Bone marrow (tissue), 2 donors: Measurements from ENCODE around the gene VAMP2.
A peak's percentile ranks its signal among the peaks of the same experiment; 100 is the strongest.
"Not testable (repeated sequence)": the region's sequence is repeated elsewhere in the genome, so short reads cannot be mapped to it uniquely, and the experiment has no call there.

ENCODE experiments used
- DNase-seq, 2 donors: peaks; one replicate each; lab custom pipeline; 2025; lab: John Stamatoyannopoulos, UW

VAMP2 gene

DNA sequence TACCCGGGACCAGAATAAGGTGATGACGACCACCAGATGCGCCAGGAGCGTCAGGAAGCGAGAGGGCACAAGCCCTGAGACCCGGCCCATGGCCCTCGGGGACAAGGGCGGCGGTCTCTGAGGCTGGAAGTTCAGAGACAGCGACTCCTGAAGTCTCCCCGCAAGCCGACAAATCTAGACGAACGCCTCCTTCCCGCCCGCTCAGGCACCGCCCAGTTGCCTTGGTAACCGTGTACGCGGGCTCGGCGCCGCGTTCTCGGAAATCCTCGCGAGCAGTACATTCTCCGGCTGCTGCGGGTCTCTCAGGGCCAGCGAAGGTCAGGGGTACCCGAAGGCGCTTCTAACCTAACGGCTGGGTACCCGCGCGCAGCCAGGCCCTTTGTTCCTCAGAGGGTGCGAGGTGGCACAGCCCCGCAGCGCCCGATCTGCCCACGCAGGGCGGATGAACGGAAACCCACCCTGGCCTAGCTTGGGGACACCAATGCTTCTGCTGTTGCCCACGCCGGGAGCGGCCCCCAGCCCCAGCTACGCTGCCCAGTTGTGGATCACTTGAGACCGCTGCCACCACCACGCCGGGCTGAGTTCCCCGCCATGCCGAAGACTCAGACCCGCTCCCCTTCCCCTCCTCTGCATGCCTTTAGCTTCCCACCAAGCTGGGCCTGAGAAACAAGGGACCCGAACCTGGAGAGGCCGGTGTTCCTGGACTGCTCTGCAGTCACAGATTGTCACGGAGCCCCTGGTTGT is 13.6 kb upstream of the VAMP2 start, which contains the start of gene TMEM107:
Gene TMEM107 (minus strand): TSS at position 184 of the 744 bp plus-strand sequence. CDS start 94 bp downstream, at position 90.
- DNase-seq, result peak; percentile 67 to 75

GRCh38 chr17:8175795-8176196 is 13.0 kb upstream of the VAMP2 start:
- DNase-seq, result no peak

DNA sequence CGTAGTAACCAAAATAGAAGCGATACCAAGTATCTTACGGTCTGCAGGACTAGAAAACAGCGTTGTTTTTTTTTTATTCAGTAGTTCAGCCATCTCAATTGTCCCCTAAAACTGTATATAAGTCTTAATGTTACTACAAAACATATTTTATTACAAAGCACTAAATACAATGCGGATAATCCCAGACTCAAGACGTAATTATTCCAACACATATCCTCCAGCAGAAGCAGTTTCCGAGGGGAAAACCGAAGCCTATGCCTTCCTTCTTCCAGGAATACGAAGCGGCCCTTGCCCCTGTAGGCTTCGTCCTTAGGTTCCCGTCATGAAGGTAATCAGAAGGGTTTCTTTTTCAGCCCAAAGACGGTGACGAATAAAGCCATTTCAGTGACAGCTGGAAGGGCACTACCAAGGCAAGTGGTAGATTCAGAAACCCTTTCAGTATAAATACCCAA is 11.1 kb upstream of the VAMP2 start:
- DNase-seq, result no peak

DNA sequence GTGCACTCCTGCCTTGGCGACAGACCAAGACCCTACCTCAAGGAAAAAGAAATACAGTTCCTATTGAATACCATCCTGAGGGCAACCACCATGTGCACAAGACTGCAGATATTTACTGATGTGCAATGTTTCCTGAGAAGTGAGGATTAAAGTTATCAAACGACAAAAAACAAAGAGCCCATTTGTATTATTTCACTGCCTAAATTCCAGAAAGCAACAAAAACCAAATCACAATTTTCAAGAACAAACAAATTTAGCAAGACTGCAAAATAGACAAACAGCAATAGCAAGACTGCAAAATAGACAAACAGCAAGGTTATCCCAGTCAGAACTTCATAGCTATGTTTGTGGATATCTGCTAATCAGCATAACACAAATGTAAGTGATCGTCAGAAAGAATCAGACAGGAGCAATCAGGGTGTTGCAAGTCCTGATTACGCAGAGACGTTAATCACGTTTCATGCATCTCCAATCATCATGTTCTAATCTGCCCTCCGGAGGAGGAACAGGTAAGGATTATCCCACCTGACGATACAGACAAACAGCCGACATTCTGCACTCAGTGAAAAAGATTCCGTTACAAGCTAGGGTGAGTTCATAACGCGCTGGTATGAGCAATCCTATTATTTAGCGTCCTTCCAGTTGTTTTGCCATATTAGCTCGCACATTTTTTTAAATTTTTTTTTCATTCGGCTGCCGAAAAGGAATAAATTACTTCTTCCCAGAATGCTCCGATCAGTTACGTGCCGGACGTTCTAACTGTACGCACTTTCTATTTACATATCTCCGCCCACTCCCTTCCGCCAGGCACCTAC is 10.5 kb upstream of the VAMP2 start:
- DNase-seq, result peak; percentile 55 to 90

GRCh38 chr17:8170186-8170585 is 7.4 kb upstream of the VAMP2 start:
- DNase-seq, result not testable (repeated sequence)

DNA sequence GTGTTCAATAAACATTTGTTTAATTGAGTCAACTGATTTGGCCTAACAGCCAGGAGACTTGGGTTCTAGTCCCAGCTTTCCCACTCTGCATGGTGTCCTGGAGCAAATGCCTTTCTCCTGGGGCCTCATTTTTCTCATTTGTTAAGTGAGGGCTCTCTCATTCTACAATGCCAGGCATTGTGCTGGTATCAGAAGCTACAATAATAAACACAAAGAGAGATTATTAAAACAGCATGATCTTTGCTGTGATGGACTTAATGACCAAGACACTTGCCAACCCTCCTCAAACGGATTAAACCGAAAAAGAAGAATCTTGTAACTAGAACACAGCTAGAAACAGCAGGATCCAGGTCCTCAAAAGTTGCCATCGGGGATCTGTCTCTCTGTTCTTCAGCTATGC is 4.8 kb upstream of the VAMP2 start:
- no peak for DNase-seq

- DNase-seq, result no peak
Observed at GRCh38 chr17:8166731-8167130, 4.0 kb upstream of the VAMP2 start.

DNA sequence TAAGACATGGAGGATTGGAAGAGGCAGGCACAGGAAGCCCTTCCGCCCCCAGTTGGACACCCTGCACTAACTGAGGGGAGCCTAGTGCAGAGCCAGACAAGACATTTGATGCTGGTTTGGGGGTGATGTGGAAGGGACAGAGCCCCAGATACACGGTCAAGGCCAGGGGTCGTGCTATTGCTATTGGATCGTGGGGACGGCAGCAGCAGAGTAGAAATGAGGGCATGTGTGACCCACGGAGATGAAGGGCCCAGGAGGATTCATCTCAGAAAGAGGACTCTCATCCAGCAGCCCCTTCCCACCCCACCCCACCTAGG is 2.0 kb upstream of the VAMP2 start:
- DNase-seq, result no peak

- peak; percentile 25 to 82 for DNase-seq
Observed at GRCh38 chr17:8163978-8164814, 1.4 kb upstream of the VAMP2 start.

GRCh38 chr17:8162997-8163977 is 539 bp upstream of the VAMP2 start:
- DNase-seq, result no peak

DNA sequence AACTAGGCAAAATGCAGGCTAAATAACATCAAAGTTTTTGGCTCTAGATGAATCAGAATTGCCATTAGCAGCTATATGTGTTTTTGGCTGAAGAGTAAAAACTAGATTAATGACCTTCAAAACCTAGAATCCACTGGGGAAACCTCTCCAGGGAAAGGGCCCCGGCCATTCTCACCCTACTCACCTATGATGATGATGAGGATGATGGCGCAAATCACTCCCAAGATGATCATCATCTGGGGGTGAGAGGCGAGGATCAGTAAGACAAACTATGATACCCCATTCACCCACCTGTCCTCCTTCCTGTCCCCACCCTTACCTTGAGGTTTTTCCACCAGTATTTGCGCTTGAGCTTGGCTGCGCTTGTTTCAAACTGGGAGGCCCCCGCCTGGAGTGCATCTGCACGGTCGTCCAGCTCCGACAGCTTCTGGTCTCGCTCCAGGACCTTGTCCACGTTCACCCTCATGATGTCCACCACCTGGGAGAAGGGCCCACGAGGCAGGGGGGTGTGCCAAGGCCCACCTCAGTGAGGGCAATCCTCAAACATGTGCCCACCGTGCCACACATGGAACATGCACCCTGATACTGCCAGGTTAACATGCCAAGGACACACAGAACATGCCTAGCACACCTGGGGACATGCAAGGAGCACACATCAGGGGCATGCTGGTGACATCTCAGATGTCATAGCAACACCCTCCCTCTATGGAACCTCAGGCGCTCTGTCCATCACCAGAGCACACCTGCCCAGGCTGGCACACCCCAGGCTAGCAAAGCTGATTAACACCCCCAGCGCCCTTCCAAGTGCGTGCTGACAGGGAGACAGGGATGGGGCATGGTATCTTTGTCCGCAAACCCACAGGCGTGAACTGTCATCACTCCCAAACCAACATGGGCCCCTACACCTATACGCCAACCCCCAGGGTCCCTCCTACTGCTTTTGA is 1.2 kb downstream of the VAMP2 start:
- DNase-seq, result no peak

DNA sequence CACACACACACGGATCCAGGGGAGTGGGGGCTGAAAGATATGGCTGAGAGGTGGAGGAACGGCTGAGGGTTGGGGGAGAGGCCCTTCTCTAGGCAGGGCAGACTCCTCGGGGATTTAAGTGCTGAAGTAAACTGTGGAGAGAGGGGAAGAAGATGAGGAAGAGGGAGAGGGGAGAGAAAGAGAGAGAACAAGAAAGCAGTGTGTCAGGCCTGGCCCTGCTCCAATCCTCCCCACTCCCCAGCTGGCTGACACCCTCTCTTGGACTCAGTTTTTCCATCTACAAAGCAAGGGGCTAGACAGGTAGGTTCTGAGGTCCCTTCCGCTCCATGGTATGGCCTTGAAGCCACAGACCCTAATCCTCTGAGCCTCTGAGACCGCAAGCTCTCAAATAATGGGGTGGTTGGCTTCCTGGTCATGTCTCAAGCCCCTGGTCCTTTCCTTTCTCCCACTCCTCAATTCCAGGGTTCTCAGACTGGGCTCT is 2.0 kb downstream of the VAMP2 start:
- DNase-seq, result no peak

DNA sequence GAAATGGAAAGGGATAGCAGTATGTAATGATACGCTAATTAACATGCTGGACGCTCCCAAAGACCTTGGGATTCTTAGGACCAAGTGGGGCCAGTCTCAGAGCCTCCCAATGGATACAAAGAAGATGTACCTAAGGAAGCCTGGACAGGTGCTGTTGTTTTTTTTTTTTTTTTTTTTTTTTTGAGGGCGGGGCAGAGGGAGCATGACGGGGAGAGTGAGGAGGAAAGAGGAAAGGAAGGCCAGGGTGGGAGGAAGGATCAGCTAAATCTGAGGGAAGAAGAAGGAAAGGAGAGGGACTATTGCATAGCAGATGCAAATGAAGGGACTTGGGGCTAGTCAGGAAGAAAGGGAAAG is 2.5 kb downstream of the VAMP2 start:
- no peak for DNase-seq

GRCh38 chr17:8159459-8160223 is 3.1 kb downstream of the VAMP2 start:
- no peak for DNase-seq

- DNase-seq, result no peak
Observed at GRCh38 chr17:8159032-8159400, 3.7 kb downstream of the VAMP2 start.

GRCh38 chr17:8158267-8159031 is 4.3 kb downstream of the VAMP2 start:
- peak; percentile 62 to 75 for DNase-seq

- DNase-seq, result peak; percentile 93 to 99
Observed at GRCh38 chr17:8156246-8156992, 6.3 kb downstream of the VAMP2 start.

- DNase-seq, result no peak
Observed at GRCh38 chr17:8155996-8156245, 6.8 kb downstream of the VAMP2 start.
